HG03060 (cell line): ENCODE measurements around the gene AMPD1.

Experiments used
- ATAC-seq: cut with Tn5 transposase; IDR thresholded peaks from one replicate; pipeline ENCODE4 v1.9.1; 2021; ENCODE audit warnings: low read depth, moderate number of reproducible peaks; ENCODE audit not compliant: unreplicated experiment

The AMPD1 gene

DNA sequence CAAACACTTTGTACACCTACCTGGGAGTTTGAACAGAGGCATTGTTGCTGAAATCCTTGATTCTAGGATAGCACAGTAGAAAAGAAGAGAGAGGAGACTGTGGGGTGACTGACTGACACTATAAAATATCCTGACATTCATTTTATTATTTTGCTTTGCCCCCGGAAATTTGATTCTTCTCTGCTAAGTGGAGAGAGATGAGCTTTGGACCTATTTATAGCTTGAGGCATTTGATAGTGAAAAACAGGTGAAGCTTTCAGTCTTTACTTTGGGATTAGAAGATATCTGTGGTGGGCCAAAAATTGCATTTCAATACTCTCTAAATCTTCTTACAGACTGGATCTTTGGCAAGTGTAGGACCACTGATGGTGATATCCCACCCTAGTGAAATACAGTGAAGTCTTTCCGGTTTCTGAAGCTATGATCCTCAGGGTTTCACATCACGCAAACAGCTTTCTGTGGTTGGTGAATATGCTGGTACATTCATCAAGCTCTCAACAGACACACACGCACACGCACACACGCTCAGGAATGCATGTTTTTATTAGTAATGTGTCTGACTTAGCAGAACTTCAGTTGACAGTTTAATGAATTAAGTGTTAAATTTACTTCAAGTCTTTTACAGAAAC is at the start of gene AMPD1:
TSS of gene AMPD1 (minus strand) at position 117 of the 629 bp plus-strand sequence. CDS start at position 42, 75 bp downstream.
- ATAC-seq = no peak

DNA sequence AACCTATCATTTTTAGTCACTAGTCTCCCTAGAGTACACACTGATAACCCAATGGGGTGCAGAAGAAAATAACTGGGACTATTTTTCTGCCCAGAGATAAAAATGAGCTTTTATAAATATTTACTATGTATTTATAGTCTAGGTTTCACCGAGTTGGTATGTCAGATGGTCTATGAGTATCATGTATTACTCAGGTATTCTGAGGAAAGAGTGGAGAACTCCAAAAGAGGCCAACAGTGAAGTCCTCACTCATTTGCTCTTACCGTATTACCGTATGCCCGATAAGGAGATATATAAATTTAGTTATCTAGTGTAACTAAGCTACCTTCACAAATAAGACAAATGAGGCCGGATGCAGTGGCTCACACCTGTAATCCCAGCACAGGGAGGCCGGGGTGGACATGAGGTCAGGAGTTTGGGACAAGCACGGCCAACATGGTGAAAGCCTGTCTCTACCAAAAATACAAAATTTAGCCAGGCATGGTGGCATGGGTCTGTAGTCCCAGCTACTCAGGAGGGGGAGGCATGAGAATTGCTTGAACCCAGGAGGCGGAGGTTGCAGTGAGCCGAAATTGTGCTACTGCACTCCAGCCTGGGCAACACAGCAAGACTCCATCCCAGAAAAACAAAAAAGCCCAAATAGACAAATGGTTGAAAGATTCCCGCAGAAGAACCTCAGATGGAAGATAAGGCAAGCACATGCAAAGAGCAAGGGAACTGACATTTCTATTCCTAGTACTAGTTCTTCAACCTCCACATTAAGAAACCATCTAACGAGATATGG is 46.8 kb upstream of the AMPD1 start:
- ATAC-seq = no peak

DNA sequence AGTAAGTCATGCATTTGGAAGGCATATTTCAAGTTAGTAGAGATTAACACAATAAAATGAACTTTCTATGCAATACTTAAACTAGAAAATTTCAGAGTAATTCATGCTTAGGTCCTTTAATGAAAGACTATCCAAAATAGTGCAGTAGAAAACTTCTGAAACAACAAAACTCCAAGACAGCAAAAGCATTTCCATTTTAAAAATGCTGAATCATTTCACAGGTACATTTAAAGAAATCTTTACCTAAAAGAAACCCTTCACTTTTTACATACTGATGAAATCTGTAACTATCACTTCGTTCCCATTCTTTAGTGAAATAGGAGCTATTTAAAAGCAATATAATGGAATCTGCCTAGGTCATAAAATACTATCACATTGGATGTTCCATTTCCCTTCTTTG is 45.0 kb upstream of the AMPD1 start:
- no peak for ATAC-seq

DNA sequence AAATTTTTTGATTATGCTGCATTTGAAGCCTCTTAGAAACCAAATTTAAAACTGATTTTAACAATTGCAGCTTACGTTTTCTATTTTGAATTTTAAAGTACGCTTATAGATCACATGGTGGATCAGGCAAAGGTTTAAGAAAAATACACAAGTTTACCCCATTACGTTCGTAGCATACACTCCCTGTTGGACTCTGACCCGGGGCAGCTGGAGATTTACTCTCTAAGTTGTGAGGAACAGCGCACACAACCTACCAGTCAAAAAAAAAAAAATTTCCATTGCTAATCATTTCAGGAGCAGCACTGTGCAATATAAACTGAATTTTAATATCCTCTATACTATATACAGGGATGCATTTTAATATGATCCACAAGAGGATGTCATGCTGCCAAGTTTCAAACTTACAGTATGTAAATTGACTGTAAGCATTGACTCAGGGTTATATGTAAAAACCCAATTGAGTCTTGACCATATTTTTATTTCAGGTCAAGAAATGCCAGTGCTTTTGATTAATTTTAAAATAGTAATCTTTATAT is 42.0 kb upstream of the AMPD1 start:
- no peak for ATAC-seq

DNA sequence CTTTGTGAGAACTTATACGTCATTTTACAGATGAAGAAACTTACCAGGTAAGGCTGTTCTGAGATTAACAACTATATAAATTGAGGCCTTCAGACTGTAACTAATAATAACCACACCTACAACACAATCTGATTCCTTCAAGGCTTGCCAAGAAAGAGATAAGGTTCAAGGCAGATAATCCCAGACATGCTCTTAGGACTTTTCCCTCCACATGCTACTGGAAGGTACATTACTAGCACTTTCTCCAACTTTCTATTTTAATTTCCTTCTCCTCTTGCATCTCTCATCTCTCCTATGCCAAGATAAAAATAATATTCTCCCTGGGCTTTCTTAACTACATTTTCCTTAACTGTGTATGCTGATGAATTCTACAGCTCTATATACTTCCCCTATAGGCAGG is 40.1 kb upstream of the AMPD1 start:
- ATAC-seq = no peak

DNA sequence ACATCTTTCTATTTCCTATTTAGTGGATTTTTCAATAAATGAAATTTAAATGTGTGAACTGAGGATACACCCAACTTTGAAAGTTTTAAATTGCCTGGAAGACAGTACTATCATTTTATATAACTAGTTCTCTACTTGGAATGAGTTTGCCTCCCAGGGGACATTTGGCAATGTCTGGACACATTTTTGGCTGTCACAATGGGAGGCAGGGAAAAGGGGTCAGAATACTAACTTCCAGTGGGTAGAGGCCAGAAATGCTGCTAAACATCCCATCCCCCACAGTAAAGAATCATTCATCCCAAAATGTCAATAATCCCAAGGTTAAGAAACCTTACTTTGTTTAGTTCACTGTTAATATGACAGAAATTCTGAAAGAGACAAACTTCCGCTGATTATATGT is 34.4 kb upstream of the AMPD1 start:
- no peak for ATAC-seq

DNA sequence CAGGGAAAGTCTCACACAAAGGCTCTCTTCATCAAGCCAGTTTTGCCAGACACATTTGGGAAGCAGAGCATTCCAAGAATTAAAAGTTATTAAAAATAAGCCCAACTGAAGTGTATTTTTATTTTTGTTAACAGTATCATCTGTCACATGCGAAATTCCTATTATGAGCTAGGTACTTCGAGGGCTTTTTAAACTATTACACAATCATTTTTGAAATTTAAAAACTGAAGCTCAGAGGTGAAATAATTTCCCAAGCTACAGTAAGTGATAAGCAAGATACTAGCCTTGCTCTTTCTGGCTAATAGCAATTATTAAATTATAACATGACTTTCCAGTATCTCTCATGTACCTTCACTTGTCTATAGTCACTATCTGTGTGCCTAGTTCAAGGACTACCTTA is 33.2 kb upstream of the AMPD1 start:
- no peak for ATAC-seq

DNA sequence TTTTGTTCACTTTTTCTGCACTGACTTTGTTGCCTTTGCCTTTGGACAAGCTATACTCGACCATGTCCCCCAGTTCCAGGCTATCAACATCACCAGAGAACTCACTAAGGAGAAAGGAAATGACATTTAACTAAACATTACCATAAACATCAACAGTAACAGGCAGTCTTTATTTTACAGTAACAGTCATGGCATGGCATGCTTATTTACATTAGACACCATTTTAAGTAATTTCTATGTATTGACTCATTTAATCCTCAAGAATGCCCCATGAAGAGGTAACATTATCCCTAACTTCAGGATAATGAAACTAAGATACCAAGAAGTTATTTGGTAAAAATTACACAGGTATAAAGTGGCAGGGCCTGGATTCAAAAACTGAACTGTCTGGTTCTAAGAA is 29.9 kb upstream of the AMPD1 start:
- ATAC-seq = no peak

DNA sequence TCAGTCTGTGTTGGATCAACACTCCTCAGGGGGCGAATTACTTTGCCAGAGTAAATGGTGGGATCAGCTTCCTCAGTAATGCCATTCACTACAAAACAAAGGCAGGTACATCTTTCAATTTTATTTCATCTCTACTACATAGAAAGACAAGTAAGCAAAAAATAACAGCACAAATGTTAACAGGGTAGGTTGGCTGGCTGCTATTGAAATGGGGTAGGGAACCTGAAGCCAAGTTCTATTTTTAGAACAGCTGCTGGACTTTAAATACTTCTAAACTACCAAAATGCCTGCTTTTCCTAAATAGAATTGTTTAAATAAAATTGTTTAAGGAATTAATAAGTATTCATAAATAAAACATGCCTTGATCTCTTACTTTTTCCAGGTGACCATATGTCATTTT is 28.6 kb upstream of the AMPD1 start:
- ATAC-seq = no peak

DNA sequence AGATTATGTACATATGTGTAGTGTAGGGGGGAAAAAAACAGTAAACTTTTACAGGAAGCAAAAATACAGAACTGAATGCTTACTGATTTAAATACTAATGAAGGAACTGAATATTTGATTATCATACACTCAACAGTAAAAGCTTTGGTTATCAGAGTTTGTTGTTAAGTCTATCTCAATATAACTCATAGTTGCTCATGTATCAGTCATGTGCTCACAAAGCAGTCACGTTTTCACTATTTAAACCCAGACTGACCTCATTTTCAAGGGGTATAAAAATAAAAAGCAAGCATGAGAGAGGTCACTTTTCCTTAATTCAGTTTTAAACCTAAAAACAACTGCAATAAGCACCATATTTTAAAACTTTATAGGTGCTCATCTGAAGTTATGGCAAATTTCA is 28.1 kb upstream of the AMPD1 start:
- no peak for ATAC-seq

DNA sequence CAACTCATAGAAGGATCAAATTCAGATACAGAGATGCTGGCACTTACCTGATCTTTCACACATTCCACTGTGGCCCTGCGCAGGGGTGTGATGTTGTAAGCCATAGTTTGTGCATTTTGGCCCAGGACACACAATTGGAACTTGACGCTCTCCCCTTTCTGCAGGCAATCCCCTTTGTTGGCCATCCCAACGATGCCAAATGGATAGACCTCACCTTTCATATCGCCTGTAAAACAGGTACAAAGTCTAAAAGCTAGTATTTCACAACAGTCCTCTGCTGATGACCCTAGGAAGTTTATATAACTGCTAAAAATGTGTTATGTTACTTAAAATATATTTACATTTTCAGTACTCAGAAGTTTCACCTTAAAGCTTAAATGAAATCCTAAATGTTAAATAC is 25.1 kb upstream of the AMPD1 start:
- ATAC-seq = no peak

DNA sequence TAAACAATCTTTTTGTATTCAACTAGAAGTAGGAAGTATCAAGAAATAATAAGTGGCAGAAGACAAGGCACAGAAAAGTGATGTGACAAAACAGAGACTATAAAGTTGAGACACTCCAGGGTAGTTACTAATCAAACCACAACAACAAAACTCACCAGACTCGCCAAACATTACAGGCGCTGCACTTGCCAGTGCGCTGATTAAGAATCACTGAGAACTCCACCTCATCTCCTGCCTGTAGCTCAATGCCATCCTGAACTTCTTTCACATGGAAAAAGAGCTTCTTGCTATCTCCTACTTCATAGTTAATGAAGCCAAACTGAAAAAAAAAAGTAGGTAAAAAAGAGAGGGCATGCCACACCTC is 24.1 kb upstream of the AMPD1 start:
- ATAC-seq = no peak

DNA sequence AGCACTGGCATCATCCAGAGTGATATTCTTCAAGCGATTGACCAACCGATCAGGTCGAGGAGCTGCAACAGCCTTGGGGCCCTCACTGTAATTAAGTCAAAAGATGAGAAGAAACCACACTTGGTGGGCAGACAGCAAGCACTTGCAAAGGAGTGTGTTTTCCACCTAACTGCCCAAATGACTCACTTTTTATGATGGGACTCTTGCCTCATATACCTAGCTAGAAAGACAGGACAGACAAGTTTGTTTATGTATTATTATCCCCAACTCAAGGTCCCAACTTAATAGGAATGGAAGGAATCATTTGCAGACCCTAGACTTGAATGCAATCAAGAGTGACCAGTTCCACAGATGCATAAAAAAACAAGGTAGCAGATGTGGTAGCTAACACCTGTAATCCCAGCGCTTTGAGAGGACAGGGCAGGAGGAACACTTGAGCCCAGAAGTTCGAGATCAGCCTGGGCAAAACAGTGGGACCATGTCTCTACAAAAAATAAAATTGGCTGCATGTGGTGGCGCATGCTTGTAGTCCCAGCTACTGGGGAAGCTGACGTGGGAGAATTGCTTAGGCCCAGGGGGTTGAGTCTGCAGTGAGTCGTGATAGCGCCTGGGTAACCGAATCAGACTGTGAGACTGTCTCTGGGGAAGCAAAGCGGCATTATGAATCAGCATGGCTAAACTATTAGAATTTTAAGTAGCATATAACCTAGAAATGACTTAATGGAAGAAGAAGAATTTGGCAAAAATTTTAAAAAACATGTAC is 23.5 kb upstream of the AMPD1 start:
- no peak for ATAC-seq

DNA sequence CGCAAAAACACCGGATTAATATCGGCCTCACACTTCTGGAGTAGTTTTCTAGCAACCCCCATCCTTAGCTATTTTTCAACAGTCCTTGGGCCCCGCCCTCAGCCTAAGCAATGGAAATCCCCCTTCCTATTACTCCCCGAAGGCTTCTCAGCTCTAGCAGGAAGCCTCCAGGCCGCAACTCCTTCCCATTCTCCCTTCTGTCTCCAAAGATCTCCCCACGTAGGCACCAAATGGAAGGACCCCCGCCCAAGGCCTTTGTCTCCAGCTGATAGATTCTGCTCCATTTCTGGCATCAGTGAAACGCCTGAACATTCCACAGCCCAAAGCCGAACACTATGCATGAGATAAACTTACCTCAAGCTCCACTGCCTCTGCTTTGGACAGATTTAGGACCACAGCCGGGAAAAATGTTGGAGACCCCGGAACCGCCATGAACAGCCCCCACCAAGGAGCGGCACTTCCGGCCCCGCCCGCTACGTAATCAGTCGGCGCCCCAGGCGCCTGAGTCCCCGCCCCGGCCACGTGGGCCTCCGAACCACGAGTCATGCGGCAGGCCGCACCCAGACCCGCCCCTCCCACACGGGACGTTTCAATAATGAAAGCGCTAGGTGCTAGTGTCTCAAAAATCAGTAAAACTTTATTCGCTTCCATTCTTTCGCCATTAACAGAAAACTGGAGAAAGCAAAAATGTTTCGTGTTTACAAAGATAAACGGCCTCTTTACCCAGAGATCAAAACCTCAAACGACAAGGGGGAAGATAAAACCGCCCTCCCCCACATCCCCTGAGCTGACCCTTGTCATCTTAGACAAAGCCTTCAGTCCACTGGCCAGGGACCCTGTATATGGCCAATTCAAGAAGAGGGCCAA is 21.2 kb upstream of the AMPD1 start, which contains the start of gene NRAS:
TSS of gene NRAS (minus strand) at position 468 of the 867 bp plus-strand sequence. CDS start 611 bp downstream, outside the sequence.
- peak; percentile 85 for ATAC-seq

DNA sequence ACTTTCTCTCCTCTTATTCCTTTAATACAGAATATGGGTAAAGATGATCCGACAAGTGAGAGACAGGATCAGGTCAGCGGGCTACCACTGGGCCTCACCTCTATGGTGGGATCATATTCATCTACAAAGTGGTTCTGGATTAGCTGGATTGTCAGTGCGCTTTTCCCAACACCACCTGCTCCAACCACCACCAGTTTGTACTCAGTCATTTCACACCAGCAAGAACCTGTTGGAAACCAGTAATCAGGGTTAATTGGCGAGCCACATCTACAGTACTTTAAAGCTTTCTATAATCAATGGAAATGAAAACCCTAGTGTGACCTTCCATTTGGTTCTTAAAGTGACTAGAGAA is 20.6 kb upstream of the AMPD1 start:
- ATAC-seq = no peak

DNA sequence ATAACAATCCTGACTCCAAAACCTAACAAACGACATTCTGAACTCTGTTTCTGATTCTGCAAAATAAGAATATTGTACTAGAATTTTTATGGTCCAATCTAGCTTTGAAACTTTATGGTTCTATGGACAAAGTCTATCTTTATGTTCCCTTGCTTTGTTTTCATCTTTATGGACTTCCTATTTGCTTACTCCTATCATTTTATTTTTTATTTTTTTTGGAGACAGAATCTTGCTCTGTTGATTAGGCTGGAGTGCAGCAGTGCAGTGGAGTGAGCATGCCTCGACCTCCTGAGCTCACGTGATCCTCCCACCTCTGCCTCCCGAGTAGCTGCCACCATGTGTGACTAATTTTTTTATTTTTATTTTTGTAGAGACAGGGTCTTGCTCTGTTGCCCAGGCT is 17.6 kb upstream of the AMPD1 start:
- no peak for ATAC-seq

DNA sequence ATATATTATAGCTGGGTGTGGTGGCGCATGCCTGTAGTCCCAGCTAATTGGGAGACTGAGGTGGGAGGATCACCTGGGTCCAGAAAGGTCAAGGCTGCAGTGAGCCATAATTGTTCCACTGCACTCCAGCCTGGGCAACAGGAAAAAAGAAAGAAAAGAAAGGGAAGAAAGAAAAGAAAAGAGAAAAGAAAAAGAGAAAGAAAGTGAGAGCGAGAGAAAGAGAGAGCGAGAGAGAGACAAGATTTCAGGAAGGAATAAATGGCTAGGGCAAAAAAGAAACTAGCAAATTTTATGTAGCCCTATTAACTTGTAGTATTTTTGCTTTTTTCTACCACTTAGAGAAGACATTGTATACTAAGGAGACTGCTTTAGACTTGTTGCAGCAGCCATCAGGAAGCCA is 15.0 kb upstream of the AMPD1 start:
- ATAC-seq = no peak

DNA sequence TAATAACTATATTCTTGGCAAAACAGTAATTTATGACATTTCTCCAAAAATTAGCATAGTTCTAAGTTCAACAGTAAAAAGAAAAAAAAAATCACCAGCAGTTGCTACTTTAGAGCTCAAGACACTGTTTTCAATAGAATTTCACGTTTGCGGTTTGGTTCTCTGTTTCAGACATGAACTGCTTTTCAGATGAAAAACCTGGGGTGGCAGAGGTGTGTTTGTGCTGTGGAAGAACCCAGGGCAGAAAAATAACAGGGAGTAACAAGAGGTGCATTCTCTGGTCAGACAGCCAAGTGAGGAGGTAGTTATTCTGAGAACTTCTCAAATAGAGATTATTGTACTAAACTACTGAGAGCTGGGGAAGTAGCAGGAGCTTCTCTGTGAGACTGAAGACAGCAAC is 12.3 kb upstream of the AMPD1 start:
- no peak for ATAC-seq

DNA sequence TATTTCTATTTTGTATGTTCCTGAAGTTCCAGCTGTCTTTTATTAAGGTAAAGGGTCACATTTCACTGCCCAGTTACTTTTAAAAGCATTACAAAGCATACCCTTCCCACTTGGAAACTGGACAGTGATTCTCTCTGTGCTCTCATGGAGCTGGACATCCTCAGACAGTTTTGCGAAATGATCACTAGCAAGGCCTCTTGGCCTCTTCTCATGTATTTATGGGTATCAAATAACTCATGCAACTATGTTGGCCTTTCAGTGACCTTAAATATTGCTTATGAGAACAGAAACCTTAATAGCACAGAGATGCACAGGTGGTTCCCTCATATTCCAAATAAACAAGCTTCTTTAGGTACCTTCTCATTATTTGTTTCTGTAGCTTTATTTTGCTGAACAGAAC is 7.9 kb upstream of the AMPD1 start:
- no peak for ATAC-seq

DNA sequence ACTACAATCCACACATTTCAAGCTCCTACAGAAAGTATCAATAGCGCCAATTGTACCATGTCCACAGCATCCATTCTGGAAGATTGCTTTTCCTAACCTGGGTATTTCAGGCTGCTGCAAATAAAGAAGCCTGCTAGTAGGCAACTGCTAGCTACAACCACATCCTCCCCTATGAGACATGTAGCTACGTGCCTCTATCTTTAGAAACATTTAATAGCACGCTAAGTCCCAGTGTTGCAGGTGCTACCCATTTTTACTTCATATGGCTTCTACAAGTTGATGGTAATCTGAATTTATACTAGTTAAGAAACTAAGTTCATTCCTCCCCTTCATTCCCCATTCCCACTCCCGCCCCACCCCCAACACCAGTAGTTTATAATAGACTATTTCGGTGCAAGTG is 7.4 kb upstream of the AMPD1 start:
- no peak for ATAC-seq
